Endothelial cell of umbilical vein (primary cell): ENCODE results near the gene PEG3. TPM values are rescaled to one million over a fixed set of nuclear protein-coding genes. Genes with fewer than 3 reads are reported as not detected.

Source experiments
- BruUV-seq: library from RNA; stranded (reverse); fragments of 400-500 nt; replicated peaks from 2 replicates; lab custom pipeline; 2021; lab: Mats Ljungman, UMichigan
- CTCF ChIA-PET: fragments of 300-600, 350-600 bp; sonication (Branson Sonifier 250); formaldehyde crosslinking; loops from one replicate; lab custom pipeline; 2021; ENCODE audit warnings: antibody characterized with exemption, inconsistent platforms; lab: Charles Lee
- POLR2A ChIA-PET: fragments of 300-600, 350-600 bp; sonication (Branson Sonifier 250); formaldehyde crosslinking; loops from one replicate; lab custom pipeline; 2021; ENCODE audit warnings: antibody characterized with exemption, inconsistent platforms; lab: Charles Lee
- DNase-seq: peaks from one replicate; pipeline ENCODE4 v3.0.0-alpha.2; 2011; ENCODE audit warnings: low read depth, low spot score
- FAIRE-seq: peaks from 2 replicates; lab custom pipeline; 2011; peaks lifted over from hg19 to GRCh38; lab: Jason Lieb, UNC
- H2AFZ ChIP-seq: 2 replicates; pipeline ENCODE4 v1.6.0; 2012; ENCODE audit warnings: low read depth, low read length, control low read depth, inconsistent platforms
- H3K27ac ChIP-seq: 2 replicates; pipeline ENCODE4 v1.5.1; 2011; ENCODE audit warnings: low read depth, mild to moderate bottlenecking, control low read depth, low read length, moderate library complexity; ENCODE audit not compliant: insufficient read depth
- H3K27me3 ChIP-seq, 2 experiments: 2 replicates each; pipeline versions ENCODE4 v1.6.0 to v1.6.1; 2011; ENCODE audit warnings: low read length in 2 of 2, mixed read lengths in 1 of 2; ENCODE audit not compliant: control insufficient read depth in 2 of 2, insufficient read depth in 2 of 2
- H3K36me3 ChIP-seq, 2 experiments: 2 replicates in 1 of 2; 3 replicates in 1 of 2; pipeline ENCODE4 v1.5.1; 2011; ENCODE audit warnings: low read length in 2 of 2, mild to moderate bottlenecking in 1 of 2, moderate library complexity in 1 of 2; ENCODE audit not compliant: control insufficient read depth in 2 of 2, insufficient read depth in 2 of 2; ENCODE audit errors: extremely low read depth in 1 of 2
- H3K4me1 ChIP-seq: 3 replicates; pipeline ENCODE4 v1.5.1; 2011; ENCODE audit warnings: mild to moderate bottlenecking, low read length; ENCODE audit not compliant: control insufficient read depth, insufficient read depth; ENCODE audit errors: extremely low read depth
- H3K4me2 ChIP-seq: 2 replicates; pipeline ENCODE4 v1.6.1; 2011; ENCODE audit warnings: low read length, control low read depth, mixed read lengths; ENCODE audit not compliant: insufficient read depth
- H3K4me3 ChIP-seq, 3 experiments: fragments of 200-600 bp in 1 of 3; sonication (generic), shearing (Covaris generic) in 1 of 3; replicated peaks in 1 of 3; 2 replicates each; pipeline ENCODE4 v1.5.1; 2011 to 2016; ENCODE audit warnings: control low read depth in 3 of 3, low read length in 3 of 3, mild to moderate bottlenecking in 2 of 3, inconsistent platforms in 1 of 3, low read depth in 1 of 3, moderate library complexity in 1 of 3; ENCODE audit not compliant: insufficient read depth in 1 of 3
- H3K79me2 ChIP-seq: 2 replicates; pipeline ENCODE4 v1.6.0; 2012; ENCODE audit warnings: low read length, inconsistent platforms; ENCODE audit not compliant: control insufficient read depth, insufficient read depth
- H3K9ac ChIP-seq: replicated peaks from 2 replicates; pipeline ENCODE3; 2011; ENCODE audit warnings: low read length, control low read depth; ENCODE audit not compliant: insufficient read depth; ENCODE audit errors: extremely low read depth
- H3K9me1 ChIP-seq: replicated peaks from 3 replicates; pipeline ENCODE4 v1.6.0; 2011; ENCODE audit warnings: mild to moderate bottlenecking, low read length; ENCODE audit not compliant: control insufficient read depth, insufficient read depth; ENCODE audit errors: extremely low read depth
- H3K9me3 ChIP-seq: replicated peaks from 2 replicates; pipeline ENCODE4 v1.5.1; 2012; ENCODE audit warnings: low read length, inconsistent platforms; ENCODE audit not compliant: control insufficient read depth, insufficient read depth
- H4K20me1 ChIP-seq: replicated peaks from 2 replicates; pipeline ENCODE3; 2011; ENCODE audit warnings: mild to moderate bottlenecking, low read length; ENCODE audit not compliant: control insufficient read depth, insufficient read depth; ENCODE audit errors: extremely low read depth
- CTCF ChIP-seq, 2 donors: IDR thresholded peaks; 1 replicate in 1 of 2; 2 replicates in 1 of 2; pipeline ENCODE4 v1.5.1; 2011; ENCODE audit warnings: low read length in 2 of 2, mild to moderate bottlenecking in 2 of 2, moderate library complexity in 2 of 2, control low read depth in 1 of 2, inconsistent platforms in 1 of 2, low read depth in 1 of 2; ENCODE audit not compliant: insufficient read depth in 1 of 2; ENCODE audit errors: extremely low read depth in 1 of 2
- EZH2 ChIP-seq: IDR thresholded peaks from 2 replicates; pipeline ENCODE4 v1.6.1; 2012; ENCODE audit warnings: borderline replicate concordance, low read depth, mild to moderate bottlenecking, moderate library complexity, low read length, inconsistent platforms; ENCODE audit not compliant: severe bottlenecking
- JUN ChIP-seq: IDR thresholded peaks from 2 replicates; pipeline ENCODE4 v1.6.1; 2011; ENCODE audit warnings: borderline replicate concordance, low read depth; ENCODE audit not compliant: insufficient read length, insufficient read depth
- POLR2A ChIP-seq: IDR thresholded peaks from 2 replicates; pipeline ENCODE4 v1.6.1; 2012; ENCODE audit warnings: low read depth, mild to moderate bottlenecking, control low read depth, low read length
- POLR2AphosphoS5 ChIP-seq: IDR thresholded peaks from 2 replicates; pipeline ENCODE4 v1.6.1; 2012; ENCODE audit warnings: low read depth, mild to moderate bottlenecking, control low read depth, low read length, moderate library complexity; ENCODE audit not compliant: insufficient read depth
- dilution Hi-C: fragments of 300-500 bp; cut with MboI; formaldehyde crosslinking; loops from one replicate; pipeline ENCODE4 v1.15.0; 2019; ENCODE audit warnings: low sequenced_read_pairs; ENCODE audit not compliant: extremely low pct_ligation_motif_present
- intact Hi-C: fragments of 100-400 bp; cut with micrococcal nuclease; formaldehyde crosslinking; loops from one replicate; pipeline ENCODE4 v1.10.0; 2022
- polyA plus RNA-seq, 4 experiments: library from polyadenylated mRNA; depleted of rRNA in 3 of 4; stranded (reverse) in 3 of 4; unstranded in 1 of 4; fragments of >200 nt; gene quantifications; 2 replicates each; pipeline versions ENCODE4 v1.2.1 to v1.2.3, GENCODE V29; 2011 to 2012; ENCODE audit warnings: missing spikeins in 1 of 4
- total RNA-seq: library from RNA; stranded (reverse); gene quantifications from 2 replicates; pipeline ENCODE4 v1.2.3, GENCODE V29; 2021

The PEG3 gene
- total and polyA plus RNA-seq, 2 donors (not counting 3 experiments of a cell fraction or from before 2014, with no cell fraction given): 0.27 TPM; not detected in 1

- BruUV-seq: no TSS peak
- DNase-seq: no peak
- Histone ChIP-seq H3K4me2 (no peak overlapping the region), H3K36me3 (no peaks in the 10 kb centered on the region), H3K9me3 (no peaks in the 10 kb centered on the region), H4K20me1 (no peaks in the 10 kb centered on the region), H3K9me1 (no peaks in the 10 kb centered on the region), H3K4me3 (no peak overlapping the region), H2AFZ (no peak overlapping the region), H3K9ac (no peak overlapping the region), H3K4me1 (no peaks in the 10 kb centered on the region), H3K27me3 (no peaks in the 10 kb centered on the region), H3K79me2 (no peaks in the 10 kb centered on the region), H3K27ac (no peak overlapping the region)
- CTCF ChIA-PET: no interaction called here
- TF ChIP-seq POLR2A (no peak), EZH2 (no peak), POLR2AphosphoS5 (no peak), JUN (no peak)
- dilution Hi-C loops (no loop called here), intact Hi-C loops (no loop called here)
- POLR2A ChIA-PET: no interaction called here
- FAIRE-seq: no peak
Measured at GRCh38 chr19:56838024-56838908, 2.3 kb downstream of the PEG3 start.

GRCh38 chr19:56837492-56838023 is 3.0 kb downstream of the PEG3 start:
- intact Hi-C loops: no loop called here
- dilution Hi-C loops: no loop called here

More at GRCh38 chr19:56837492-56838023, 3.0 kb downstream of the PEG3 start:
- Histone ChIP-seq H2AFZ (no peak overlapping the region), H3K27ac (no peak overlapping the region), H3K9me1 (no peaks in the 10 kb centered on the region), H3K4me1 (no peaks in the 10 kb centered on the region), H3K36me3 (no peaks in the 10 kb centered on the region), H3K9ac (no peak overlapping the region), H3K27me3 (no peaks in the 10 kb centered on the region), H3K4me3 (no peak overlapping the region), H3K9me3 (no peaks in the 10 kb centered on the region), H3K79me2 (no peaks in the 10 kb centered on the region), H4K20me1 (no peaks in the 10 kb centered on the region), H3K4me2 (no peak overlapping the region)
- no TSS peak for BruUV-seq
- no peak for FAIRE-seq
- no peak for DNase-seq
- POLR2A ChIA-PET: no interaction called here
- TF ChIP-seq EZH2 (no peak), CTCF (IDR thresholded peaks at IDR 0.05; ENCODE audit: extremely low read depth in 1 of 2, insufficient read depth in 1 of 2, low read depth in 1 of 2, low read length in 2 of 2) (no peak)
- CTCF ChIA-PET: no interaction called here
